NB4 (cell line): ENCODE data around the gene MCM8.

ENCODE experiments used
- CTCF ChIP-seq: IDR thresholded peaks from one replicate; pipeline ENCODE4 v1.5.1; 2012; ENCODE audit warnings: low read depth, low read length
- POLR2A ChIP-seq: IDR thresholded peaks from 2 replicates; pipeline ENCODE4 v1.6.1; 2011; ENCODE audit warnings: mild to moderate bottlenecking; ENCODE audit not compliant: insufficient read length; ENCODE audit errors: extremely low read depth

DNA sequence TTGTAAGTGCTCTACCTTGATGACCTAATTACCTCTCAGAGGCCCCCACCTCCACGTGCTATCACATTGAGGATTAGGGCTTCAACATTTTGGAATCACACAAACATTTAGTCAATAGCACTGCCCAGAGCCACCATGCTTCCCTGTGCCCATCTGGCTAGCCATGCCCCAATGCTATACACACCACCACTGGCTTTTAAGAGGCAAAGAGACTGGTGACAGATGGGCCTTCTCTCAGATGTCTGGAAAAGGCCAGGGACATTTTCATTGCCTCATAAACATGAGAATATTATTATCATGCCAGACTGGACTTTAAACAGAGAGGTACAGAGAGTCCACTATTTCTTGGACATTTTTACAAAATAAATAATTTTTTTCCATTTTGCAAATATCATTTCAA lies 29.9 kb upstream of the MCM8 start:
- no peak for TF ChIP-seq CTCF
- TF ChIP-seq POLR2A, result no peak
